Panc1 (cell line): Measurements from ENCODE around the gene GRK6. TPM values are rescaled to one million over a fixed set of nuclear protein-coding genes. Genes with fewer than 3 reads are reported as not detected.

Experiments used
- ATAC-seq: fragments of 200-7000 bp; cut with Tn5 transposase; 2 replicates; pipeline ENCODE4 v1.9.1; 2020; ENCODE audit warnings: mild to moderate bottlenecking, moderate library complexity
- BruUV-seq: library from RNA; stranded (reverse); fragments of 400-500 nt; replicated peaks from 2 replicates; lab custom pipeline; 2021; lab: Mats Ljungman, UMichigan
- CTCF ChIA-PET: fragments of 300-600 bp; sonication (Branson Sonifier 250); formaldehyde crosslinking; loops from one replicate; lab custom pipeline; 2022; ENCODE audit warnings: antibody characterized with exemption; lab: Charles Lee
- POLR2A ChIA-PET: fragments of 300-600 bp; sonication (Branson Sonifier 250); formaldehyde crosslinking; loops from one replicate; lab custom pipeline; 2022; ENCODE audit warnings: antibody characterized with exemption; lab: Charles Lee
- DNase-seq: peaks from one replicate; pipeline ENCODE4 v3.0.0-alpha.2; 2010; ENCODE audit warnings: low read depth, low spot score
- H3K27ac ChIP-seq: 2 replicates; pipeline ENCODE4 v1.5.1; 2011; ENCODE audit warnings: mild to moderate bottlenecking, low read length, inconsistent platforms
- H3K27me3 ChIP-seq: fragments of 200-500 bp; sonication (Bioruptor generic); 2 replicates; pipeline ENCODE4 v1.6.0; 2014; ENCODE audit warnings: low read length, inconsistent platforms; ENCODE audit not compliant: control insufficient read depth, insufficient read depth
- H3K36me3 ChIP-seq: fragments of 200-500 bp; sonication (Bioruptor generic); 2 replicates; pipeline ENCODE4 v1.5.1; 2014; ENCODE audit warnings: inconsistent platforms, mild to moderate bottlenecking, low read length, moderate library complexity; ENCODE audit not compliant: control insufficient read depth, insufficient read depth
- H3K4me1 ChIP-seq: 2 replicates; pipeline ENCODE4 v1.5.1; 2011; ENCODE audit warnings: inconsistent platforms, mild to moderate bottlenecking, low read length, moderate library complexity; ENCODE audit not compliant: control insufficient read depth, insufficient read depth
- H3K4me3 ChIP-seq, 2 experiments: 2 replicates each; pipeline ENCODE4 v1.5.1; 2011 to 2012; ENCODE audit warnings: low read depth in 2 of 2, low read length in 2 of 2, mild to moderate bottlenecking in 2 of 2, inconsistent platforms in 1 of 2, moderate library complexity in 1 of 2
- H3K9me3 ChIP-seq: fragments of 200-500 bp; sonication (Bioruptor generic); 2 replicates; pipeline ENCODE4 v1.5.1; 2014; ENCODE audit warnings: low read depth, mild to moderate bottlenecking, inconsistent platforms, low read length, moderate library complexity; ENCODE audit not compliant: control insufficient read depth, insufficient read depth
- POLR2AphosphoS5 ChIP-seq: IDR thresholded peaks from 2 replicates; pipeline ENCODE4 v1.6.1; 2012; ENCODE audit warnings: mild to moderate bottlenecking, low read depth, low read length, moderate library complexity
- SIN3A ChIP-seq: IDR thresholded peaks from 2 replicates; pipeline ENCODE4 v1.6.1; 2012; ENCODE audit warnings: low read depth, mild to moderate bottlenecking, low read length, moderate library complexity, borderline replicate concordance; ENCODE audit not compliant: insufficient read depth
- TCF7L2 ChIP-seq: IDR thresholded peaks from 2 replicates; pipeline ENCODE4 v1.6.1; 2011; ENCODE audit warnings: mild to moderate bottlenecking, low read depth, low read length, inconsistent platforms
- in situ Hi-C: cut with HindIII; loops from 2 replicates; pipeline ENCODE4 v1.10.0; 2016; ENCODE audit warnings: low sequenced_read_pairs, low pct_unique_long_range_greater_than_20kb
- intact Hi-C: fragments of 100-400 bp; cut with micrococcal nuclease; formaldehyde crosslinking; loops from one replicate; pipeline ENCODE4 v1.10.0; 2022; ENCODE audit not compliant: unreplicated experiment
- total RNA-seq: library from RNA; stranded (reverse); gene quantifications from one replicate; pipeline ENCODE4 v1.2.1, GENCODE V29; 2021; ENCODE audit not compliant: unreplicated experiment
- TF ChIP-seq, protein P1 (sequence below): fragments of 450-650 bp; IDR thresholded peaks from 2 replicates; pipeline ENCODE4 v1.5.1; 2017; ENCODE audit warnings: mild to moderate bottlenecking
- TF ChIP-seq, protein P2 (sequence below), 2 experiments: IDR thresholded peaks; 2 replicates each; pipeline ENCODE4 v1.6.1; 2011 to 2012; ENCODE audit warnings: low read depth in 2 of 2, control low read depth in 1 of 2, low read length in 1 of 2, mild to moderate bottlenecking in 1 of 2, moderate library complexity in 1 of 2; ENCODE audit not compliant: insufficient read depth in 1 of 2

GRK6 gene
- total RNA-seq, 1 experiment from 2014 or later = 56.1 TPM

DNA sequence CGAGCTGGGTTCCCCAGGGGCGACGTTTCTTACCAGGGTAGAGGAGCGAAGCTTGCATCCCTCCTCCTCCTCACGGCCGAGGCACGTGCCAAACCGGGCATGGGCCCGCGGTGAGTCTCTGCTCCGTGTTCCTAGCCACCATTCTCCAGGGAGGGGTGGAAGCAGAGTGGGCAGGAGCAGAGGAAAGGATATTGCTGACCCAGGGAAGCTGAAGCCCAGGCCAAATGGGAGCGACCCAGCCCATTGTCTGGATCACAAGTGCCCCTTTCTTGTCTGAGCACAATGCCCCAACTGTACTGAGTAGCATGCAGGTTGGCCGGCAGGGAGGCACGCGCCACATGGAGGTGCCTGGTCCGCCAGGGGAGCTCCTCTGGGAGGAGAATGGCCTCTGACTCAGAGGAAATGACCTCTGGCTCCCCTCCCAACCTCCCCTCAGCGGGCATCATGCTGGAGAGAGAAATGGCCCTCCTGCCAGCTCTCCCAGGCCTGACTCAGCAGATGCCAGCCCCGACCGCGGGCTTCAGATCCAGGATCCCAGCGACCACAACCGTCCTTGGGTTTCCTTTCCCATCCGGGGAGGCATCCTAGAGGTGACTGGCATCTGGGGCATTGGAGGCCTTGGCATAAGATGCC lies 21.3 kb downstream of the GRK6 start:
- TF ChIP-seq, protein P1, sequence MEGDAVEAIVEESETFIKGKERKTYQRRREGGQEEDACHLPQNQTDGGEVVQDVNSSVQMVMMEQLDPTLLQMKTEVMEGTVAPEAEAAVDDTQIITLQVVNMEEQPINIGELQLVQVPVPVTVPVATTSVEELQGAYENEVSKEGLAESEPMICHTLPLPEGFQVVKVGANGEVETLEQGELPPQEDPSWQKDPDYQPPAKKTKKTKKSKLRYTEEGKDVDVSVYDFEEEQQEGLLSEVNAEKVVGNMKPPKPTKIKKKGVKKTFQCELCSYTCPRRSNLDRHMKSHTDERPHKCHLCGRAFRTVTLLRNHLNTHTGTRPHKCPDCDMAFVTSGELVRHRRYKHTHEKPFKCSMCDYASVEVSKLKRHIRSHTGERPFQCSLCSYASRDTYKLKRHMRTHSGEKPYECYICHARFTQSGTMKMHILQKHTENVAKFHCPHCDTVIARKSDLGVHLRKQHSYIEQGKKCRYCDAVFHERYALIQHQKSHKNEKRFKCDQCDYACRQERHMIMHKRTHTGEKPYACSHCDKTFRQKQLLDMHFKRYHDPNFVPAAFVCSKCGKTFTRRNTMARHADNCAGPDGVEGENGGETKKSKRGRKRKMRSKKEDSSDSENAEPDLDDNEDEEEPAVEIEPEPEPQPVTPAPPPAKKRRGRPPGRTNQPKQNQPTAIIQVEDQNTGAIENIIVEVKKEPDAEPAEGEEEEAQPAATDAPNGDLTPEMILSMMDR = no peak
- TF ChIP-seq SIN3A (peak; percentile 79; the same call in 1 of the 2 replicates), POLR2AphosphoS5 (peak; percentile 69)
- ATAC-seq = peak; percentile 69
- in situ Hi-C loops (no loop called here), intact Hi-C loops (no loop called here)
- peaks cover 61% of the 10 kb centered on the region for H3K4me1 ChIP-seq
- no peaks in the 10 kb centered on the region for H3K27me3 ChIP-seq
- ChIA-PET POLR2A (interaction anchor here (1.1 to 1.2 kb wide), 2 partner anchors 18 to 21 kb away, joined by 6 to 8 read pairs; partner anchors contain the start of gene GRK6), CTCF (interaction anchor here (1.0 kb wide), 1 partner anchor 78 kb away, joined by 3 read pairs; no protein-coding TSS in a partner anchor)
- H3K4me3 ChIP-seq = peak overlapping the region; percentile 54 to 70
- H3K36me3 ChIP-seq = no peaks in the 10 kb centered on the region; the same call in 1 of the 2 replicates
- no TSS peak for BruUV-seq
- peak; percentile 72 for DNase-seq
- H3K27ac ChIP-seq = peak overlapping the region; percentile 83
- no peaks in the 10 kb centered on the region for H3K9me3 ChIP-seq

DNA sequence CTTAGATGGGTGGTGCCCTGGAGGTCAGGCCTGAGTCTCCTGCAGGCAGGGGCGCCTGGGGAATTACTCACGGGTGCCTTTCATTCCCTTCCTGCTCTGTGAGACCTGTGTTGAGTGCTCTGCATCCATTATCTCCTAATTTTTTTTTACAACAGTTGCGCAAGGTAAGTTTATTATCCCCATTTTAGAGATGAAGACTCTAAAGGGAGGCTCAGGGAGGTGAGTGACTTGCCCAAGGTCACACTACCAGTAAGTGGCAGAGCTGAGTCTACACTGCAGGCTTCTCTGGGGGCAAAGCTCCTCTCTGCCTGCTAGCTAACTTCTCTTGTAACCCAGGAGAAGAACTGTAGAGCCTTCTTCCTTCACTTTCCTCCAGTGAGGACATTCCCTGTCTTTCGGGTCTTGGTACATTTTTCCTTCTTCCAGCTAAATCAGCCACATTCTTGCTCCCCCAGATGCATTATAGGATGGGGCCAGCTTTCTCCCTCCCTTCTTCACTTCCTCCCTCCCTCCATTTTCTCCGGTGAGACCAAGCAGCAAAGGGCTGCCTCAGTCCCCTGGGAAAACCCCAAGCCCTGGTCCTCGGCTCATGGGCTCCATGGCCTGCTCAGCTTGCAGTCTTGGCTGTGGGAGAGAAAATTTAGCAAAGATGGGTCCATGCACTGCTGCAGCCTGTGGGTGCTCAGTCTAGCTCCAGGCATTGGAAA lies 21.9 kb downstream of the GRK6 start:
- intact Hi-C loops (no loop called here), in situ Hi-C loops (no loop called here)
- H3K36me3 ChIP-seq = no peaks in the 10 kb centered on the region; the same call in 1 of the 2 replicates
- H3K9me3 ChIP-seq = no peaks in the 10 kb centered on the region
- ChIA-PET CTCF (interaction anchor here (0.7 to 1.0 kb wide), 2 partner anchors 45 to 79 kb away, joined by 3 read pairs; no protein-coding TSS in a partner anchor), POLR2A (interaction anchor here (0.7 to 1.2 kb wide), 3 partner anchors 19 to 71 kb away, joined by 3 to 8 read pairs (median 6); partner anchors contain the start of gene GRK6)
- peaks cover 66% of the 10 kb centered on the region for H3K4me1 ChIP-seq
- DNase-seq = no peak
- BruUV-seq = TSS peak; percentile 30
- no peak; the same call in 1 of the 2 replicates for ATAC-seq
- H3K27ac ChIP-seq = peak overlapping the region; percentile 83
- H3K27me3 ChIP-seq = no peaks in the 10 kb centered on the region
- TF ChIP-seq, protein P1 = no peak
- TF ChIP-seq TCF7L2 (no peak), SIN3A (no peak), POLR2AphosphoS5 (no peak)
- TF ChIP-seq, protein P2, sequence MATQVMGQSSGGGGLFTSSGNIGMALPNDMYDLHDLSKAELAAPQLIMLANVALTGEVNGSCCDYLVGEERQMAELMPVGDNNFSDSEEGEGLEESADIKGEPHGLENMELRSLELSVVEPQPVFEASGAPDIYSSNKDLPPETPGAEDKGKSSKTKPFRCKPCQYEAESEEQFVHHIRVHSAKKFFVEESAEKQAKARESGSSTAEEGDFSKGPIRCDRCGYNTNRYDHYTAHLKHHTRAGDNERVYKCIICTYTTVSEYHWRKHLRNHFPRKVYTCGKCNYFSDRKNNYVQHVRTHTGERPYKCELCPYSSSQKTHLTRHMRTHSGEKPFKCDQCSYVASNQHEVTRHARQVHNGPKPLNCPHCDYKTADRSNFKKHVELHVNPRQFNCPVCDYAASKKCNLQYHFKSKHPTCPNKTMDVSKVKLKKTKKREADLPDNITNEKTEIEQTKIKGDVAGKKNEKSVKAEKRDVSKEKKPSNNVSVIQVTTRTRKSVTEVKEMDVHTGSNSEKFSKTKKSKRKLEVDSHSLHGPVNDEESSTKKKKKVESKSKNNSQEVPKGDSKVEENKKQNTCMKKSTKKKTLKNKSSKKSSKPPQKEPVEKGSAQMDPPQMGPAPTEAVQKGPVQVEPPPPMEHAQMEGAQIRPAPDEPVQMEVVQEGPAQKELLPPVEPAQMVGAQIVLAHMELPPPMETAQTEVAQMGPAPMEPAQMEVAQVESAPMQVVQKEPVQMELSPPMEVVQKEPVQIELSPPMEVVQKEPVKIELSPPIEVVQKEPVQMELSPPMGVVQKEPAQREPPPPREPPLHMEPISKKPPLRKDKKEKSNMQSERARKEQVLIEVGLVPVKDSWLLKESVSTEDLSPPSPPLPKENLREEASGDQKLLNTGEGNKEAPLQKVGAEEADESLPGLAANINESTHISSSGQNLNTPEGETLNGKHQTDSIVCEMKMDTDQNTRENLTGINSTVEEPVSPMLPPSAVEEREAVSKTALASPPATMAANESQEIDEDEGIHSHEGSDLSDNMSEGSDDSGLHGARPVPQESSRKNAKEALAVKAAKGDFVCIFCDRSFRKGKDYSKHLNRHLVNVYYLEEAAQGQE (IDR thresholded peaks at IDR 0.05; ENCODE audit: insufficient read depth in 1 of 2, low read depth in 2 of 2, low read length in 1 of 2) = no peak
- peak overlapping the region; percentile 54 to 70 for H3K4me3 ChIP-seq
